Loucy (cell line): ENCODE data around the gene PIGP.

ENCODE experiments used
- H2AFZ ChIP-seq: fragments of 200-600 bp; sonication (generic); 2 replicates; pipeline ENCODE4 v1.6.0; 2016; ENCODE audit warnings: antibody characterized with exemption, mild to moderate bottlenecking, low read length, moderate library complexity
- H3F3A ChIP-seq: fragments of 200-600 bp; 2 replicates; pipeline ENCODE4 v1.6.0; 2016; ENCODE audit warnings: antibody characterized with exemption, low read depth, mild to moderate bottlenecking
- H3K27me3 ChIP-seq: fragments of 200-600 bp; sonication (generic); 2 replicates; pipeline ENCODE4 v1.6.1; 2014; ENCODE audit warnings: low read length, mild to moderate bottlenecking; ENCODE audit not compliant: insufficient read depth, poor library complexity, severe bottlenecking
- H3K36me3 ChIP-seq: fragments of 200-600 bp; sonication (generic); 2 replicates; pipeline ENCODE4 v1.6.1; 2016; ENCODE audit warnings: low read length; ENCODE audit not compliant: insufficient read depth
- H3K4me1 ChIP-seq: fragments of 200-600 bp; sonication (generic); 2 replicates; pipeline ENCODE4 v1.5.1; 2014; ENCODE audit warnings: low read length, mild to moderate bottlenecking; ENCODE audit not compliant: insufficient read depth, poor library complexity, severe bottlenecking
- H3K4me2 ChIP-seq: fragments of 200-600 bp; sonication (generic); 2 replicates; pipeline ENCODE4 v1.6.0; 2014; ENCODE audit warnings: antibody characterized with exemption, low read length, low read depth, mild to moderate bottlenecking; ENCODE audit not compliant: poor library complexity, severe bottlenecking
- H3K4me3 ChIP-seq: fragments of 200-600 bp; sonication (generic); 2 replicates; pipeline ENCODE4 v1.5.1; 2014; ENCODE audit warnings: low read length, mild to moderate bottlenecking, mixed read lengths; ENCODE audit not compliant: poor library complexity, severe bottlenecking
- H3K79me2 ChIP-seq: fragments of 200-600 bp; sonication (generic); 2 replicates; pipeline ENCODE4 v1.6.1; 2014; ENCODE audit warnings: low read length; ENCODE audit not compliant: insufficient read depth
- H3K9ac ChIP-seq: fragments of 200-600 bp; sonication (generic); 2 replicates; pipeline ENCODE4 v1.6.0; 2014; ENCODE audit warnings: mild to moderate bottlenecking, low read depth, low read length, moderate library complexity; ENCODE audit not compliant: poor library complexity, severe bottlenecking
- H3K9me2 ChIP-seq: fragments of 200-600 bp; sonication (generic); replicated peaks from 2 replicates; pipeline ENCODE4 v1.6.1; 2016; ENCODE audit warnings: low read depth, low read length, mixed read lengths
- H3K9me3 ChIP-seq: fragments of 200-600 bp; sonication (generic); 2 replicates; pipeline ENCODE4 v1.6.1; 2014; ENCODE audit warnings: mild to moderate bottlenecking, antibody characterized with exemption, low read length, low read depth; ENCODE audit not compliant: insufficient read depth
- H4K20me1 ChIP-seq: fragments of 200-600 bp; sonication (generic); 2 replicates; pipeline ENCODE4 v1.6.0; 2014; ENCODE audit warnings: antibody characterized with exemption, low read length, mild to moderate bottlenecking; ENCODE audit not compliant: insufficient read depth, poor library complexity, severe bottlenecking
- CTCF ChIP-seq: fragments of 200-600 bp; sonication (generic); conservative IDR thresholded peaks from 2 replicates; pipeline ENCODE4 v1.5.1; 2014; ENCODE audit warnings: mild to moderate bottlenecking, antibody characterized with exemption, low read length
- EZH2phosphoT487 ChIP-seq: fragments of 200-600 bp; IDR thresholded peaks from 2 replicates; pipeline ENCODE4 v1.6.1; 2018; ENCODE audit warnings: antibody characterized with exemption, mild to moderate bottlenecking, moderate library complexity, borderline replicate concordance

PIGP gene

GRCh38 chr21:37043818-37044217 lies 29.1 kb downstream of the PIGP start:
- H3K79me2 ChIP-seq = no peaks in the 10 kb centered on the region
- peaks cover 5% of the 10 kb centered on the region for H3F3A ChIP-seq
- peaks cover 52% of the 10 kb centered on the region for H3K4me1 ChIP-seq
- H3K9ac ChIP-seq = peak overlapping the region; percentile 79
- no peak overlapping the region for H3K4me3 ChIP-seq
- peak overlapping the region; percentile 88 for H3K4me2 ChIP-seq
- no peaks in the 10 kb centered on the region for H3K9me3 ChIP-seq
- H3K36me3 ChIP-seq = no peaks in the 10 kb centered on the region
- H4K20me1 ChIP-seq = no peaks in the 10 kb centered on the region
- no peaks in the 10 kb centered on the region for H3K9me2 ChIP-seq
- TF ChIP-seq EZH2phosphoT487 (no peak), CTCF (no peak)
- H2AFZ ChIP-seq = no peak overlapping the region
- H3K27me3 ChIP-seq = no peaks in the 10 kb centered on the region

- Histone ChIP-seq H3K4me1 (peaks cover 43% of the 10 kb centered on the region), H3K9me3 (no peaks in the 10 kb centered on the region), H3K36me3 (no peaks in the 10 kb centered on the region), H3K79me2 (no peaks in the 10 kb centered on the region), H3K9ac (peak overlapping the region; percentile 12), H3K4me3 (no peak overlapping the region), H4K20me1 (no peaks in the 10 kb centered on the region), H3K9me2 (no peaks in the 10 kb centered on the region), H3F3A (peaks cover 5% of the 10 kb centered on the region), H2AFZ (no peak overlapping the region), H3K4me2 (no peak overlapping the region), H3K27me3 (no peaks in the 10 kb centered on the region)
- TF ChIP-seq EZH2phosphoT487 (no peak), CTCF (no peak)
These were observed 31.1 kb downstream of the PIGP start for GRCh38 chr21:37041706-37042271.

GRCh38 chr21:37040212-37040611 lies 32.7 kb downstream of the PIGP start:
- no peak overlapping the region for H3K9ac ChIP-seq
- H3K36me3 ChIP-seq = no peaks in the 10 kb centered on the region
- no peaks in the 10 kb centered on the region for H3K9me3 ChIP-seq
- no peaks in the 10 kb centered on the region for H3K79me2 ChIP-seq
- H3K27me3 ChIP-seq = no peaks in the 10 kb centered on the region
- no peak overlapping the region for H3K4me3 ChIP-seq
- no peaks in the 10 kb centered on the region for H3K9me2 ChIP-seq
- H3K4me2 ChIP-seq = no peak overlapping the region
- peaks cover 5% of the 10 kb centered on the region for H3F3A ChIP-seq
- peaks cover 28% of the 10 kb centered on the region for H3K4me1 ChIP-seq
- TF ChIP-seq EZH2phosphoT487 (no peak), CTCF (no peak)
- H2AFZ ChIP-seq = no peak overlapping the region
- H4K20me1 ChIP-seq = no peaks in the 10 kb centered on the region
